H1 (cell line): ENCODE results near the gene RAB40B. TPM values are rescaled to one million over a fixed set of nuclear protein-coding genes. Genes with fewer than 3 reads are reported as not detected.

Source experiments
- CREB1 ChIP-seq: IDR thresholded peaks from 2 replicates; pipeline ENCODE4 v1.6.1; 2012; ENCODE audit warnings: inconsistent platforms
- CTCF ChIP-seq, 3 experiments: IDR thresholded peaks; 1 replicate in 2 of 3; 2 replicates in 1 of 3; pipeline versions ENCODE4 v1.5.1 to v1.6.1; 2011; ENCODE audit warnings: low read length in 3 of 3, mild to moderate bottlenecking in 3 of 3, inconsistent platforms in 2 of 3, low read depth in 1 of 3, moderate library complexity in 1 of 3; ENCODE audit not compliant: insufficient read depth in 1 of 3; ENCODE audit errors: control extremely low read depth in 1 of 3
- RBBP5 ChIP-seq: IDR thresholded peaks from 2 replicates; pipeline ENCODE4 v1.7.1; 2012; ENCODE audit warnings: low read depth, mild to moderate bottlenecking, inconsistent platforms, low read length, moderate library complexity, borderline replicate concordance
- SP4 ChIP-seq: IDR thresholded peaks from 2 replicates; pipeline ENCODE4 v1.6.1; 2012; ENCODE audit warnings: low read length, inconsistent platforms
- polyA plus RNA-seq, 7 experiments: library from polyadenylated mRNA; depleted of rRNA in 3 of 7; stranded (reverse) in 5 of 7; unstranded in 2 of 7; fragments of >200 nt in 5 of 7; fragments of 200-250 nt in 2 of 7; gene quantifications; 1 replicate in 5 of 7; 2 replicates in 1 of 7; 4 replicates in 1 of 7; pipeline versions ENCODE4 v1.2.1 to v1.2.3, GENCODE V29; 2011 to 2013; ENCODE audit warnings: missing spikeins in 2 of 7, mixed read lengths in 2 of 7
- total RNA-seq: library from RNA; stranded (reverse); fragmentation: NEBNext Ultra II Directional; extraction: Animal tissue kit (Norgen Biotek cat#: 25700); gene quantifications from 2 replicates; pipeline ENCODE4 v1.2.1, GENCODE V29; 2021

Gene RAB40B
- total and polyA plus RNA-seq, 2 of the 8 experiments (the other 6 are each of a cell fraction or from before 2014, with no cell fraction given), result 3.1 to 4.6 TPM

- TF ChIP-seq RBBP5, result no peak
- no peak for TF ChIP-seq CREB1
- TF ChIP-seq SP4, result no peak
- TF ChIP-seq CTCF (IDR thresholded peaks at IDR 0.05; ENCODE audit: control extremely low read depth in 1 of 3, insufficient read depth in 1 of 3, low read depth in 1 of 3, low read length in 3 of 3), result no peak
Observed at GRCh38 chr17:82684228-82684841, 14.2 kb downstream of the RAB40B start (continued).
